CD8-positive, alpha-beta memory T cell (primary cell): ENCODE results near the gene APLP1. TPM values are rescaled to one million over a fixed set of nuclear protein-coding genes. Genes with fewer than 3 reads are reported as not detected.
"Not testable (repeated sequence)": the region's sequence is repeated elsewhere in the genome, so short reads cannot be mapped to it uniquely, and the experiment has no call there.

Experiments used
- CTCF ChIA-PET: fragments of 350-600 bp; sonication (Branson Sonifier 250); formaldehyde crosslinking; loops from one replicate; lab custom pipeline; 2021; ENCODE audit warnings: antibody characterized with exemption; lab: Charles Lee
- POLR2A ChIA-PET: fragments of 350-600 bp; sonication (Branson Sonifier 250); formaldehyde crosslinking; loops from one replicate; lab custom pipeline; 2021; ENCODE audit warnings: antibody characterized with exemption; lab: Charles Lee
- DNase-seq, 5 donors: peaks; one replicate each; pipeline versions ENCODE4 v3.0.0 to v3.0.0-alpha.2; 2020 to 2022; ENCODE audit warnings: mixed read lengths in 1 of 5
- H3K27ac ChIP-seq: one replicate; pipeline ENCODE4 v1.7.0; 2013; ENCODE audit warnings: low read depth, mild to moderate bottlenecking, low read length, moderate library complexity
- H3K27me3 ChIP-seq: 2 replicates; pipeline ENCODE4 v1.7.0; 2013; ENCODE audit warnings: low read length, mild to moderate bottlenecking; ENCODE audit not compliant: insufficient read depth, poor library complexity, severe bottlenecking
- H3K36me3 ChIP-seq: 2 replicates; pipeline ENCODE4 v1.7.0; 2013; ENCODE audit warnings: mild to moderate bottlenecking, low read length, moderate library complexity; ENCODE audit not compliant: insufficient read depth
- H3K4me1 ChIP-seq: 2 replicates; pipeline ENCODE4 v1.7.0; 2013; ENCODE audit warnings: mild to moderate bottlenecking, low read length, moderate library complexity; ENCODE audit not compliant: insufficient read depth
- H3K4me3 ChIP-seq: 2 replicates; pipeline ENCODE4 v1.7.0; 2013; ENCODE audit warnings: mild to moderate bottlenecking, low read length
- H3K9me3 ChIP-seq: 2 replicates; pipeline ENCODE4 v1.7.0; 2013; ENCODE audit warnings: mild to moderate bottlenecking, low read length
- H3K27ac Mint-ChIP-seq, 8 donors: one replicate each; pipeline ENCODE4 v1.8.0; 2020 to 2021; ENCODE audit warnings: mixed read lengths in 8 of 8, mild to moderate bottlenecking in 6 of 8, inconsistent platforms in 3 of 8, moderate library complexity in 3 of 8
- H3K27me3 Mint-ChIP-seq, 2 donors: one replicate each; pipeline ENCODE4 v1.8.0; 2020 to 2021; ENCODE audit warnings: mixed read lengths in 2 of 2, mild to moderate bottlenecking in 1 of 2, moderate library complexity in 1 of 2
- H3K36me3 Mint-ChIP-seq, 3 donors: one replicate each; pipeline ENCODE4 v1.8.0; 2020 to 2021; ENCODE audit warnings: mixed read lengths in 3 of 3, inconsistent platforms in 1 of 3, mild to moderate bottlenecking in 1 of 3
- H3K4me1 Mint-ChIP-seq, 3 donors: one replicate each; pipeline ENCODE4 v1.8.0; 2020 to 2021; ENCODE audit warnings: mixed read lengths in 3 of 3, inconsistent platforms in 1 of 3, mild to moderate bottlenecking in 1 of 3
- H3K4me3 Mint-ChIP-seq, 7 donors: one replicate each; pipeline ENCODE4 v1.8.0; 2020 to 2021; ENCODE audit warnings: mixed read lengths in 7 of 7, mild to moderate bottlenecking in 6 of 7, moderate library complexity in 4 of 7, inconsistent platforms in 2 of 7
- H3K9me3 Mint-ChIP-seq, 5 donors: one replicate each; pipeline ENCODE4 v1.8.0; 2020 to 2022; ENCODE audit warnings: mixed read lengths in 5 of 5, mild to moderate bottlenecking in 3 of 5, moderate library complexity in 2 of 5, inconsistent platforms in 1 of 5
- polyA plus RNA-seq: library from polyadenylated mRNA; unstranded; fragments of 300-500 nt; fragmentation: Illumina TruSeq; gene quantifications from one replicate; pipeline ENCODE4 v1.2.3, GENCODE V29; 2021
- total RNA-seq, 2 experiments: library from RNA; stranded (reverse); gene quantifications; one replicate each; pipeline ENCODE4 v1.2.3, GENCODE V29; 2021

Gene APLP1
- total and polyA plus RNA-seq, 3 experiments from 2014 or later, result 0.85 to 0.86 TPM; not detected in 1

- H3K4me1 ChIP-seq, result peaks cover 58% of the 10 kb centered on the region
- Mint-ChIP-seq H3K9me3 (peaks cover 0 to 3% (median 0%) of the 10 kb centered on the region in 5 donors), H3K36me3 (peaks cover 2 to 12% (median 5%) of the 10 kb centered on the region in 3 donors), H3K4me3 (peak overlapping the region; percentile 62 to 100 (median 95)), H3K4me1 (peaks cover 45 to 62% (median 54%) of the 10 kb centered on the region in 3 donors), H3K27me3 (no peaks in the 10 kb centered on the region), H3K27ac (peak overlapping the region; percentile 78 to 99 (median 92))
- no peak overlapping the region for H3K27ac ChIP-seq
- H3K4me3 ChIP-seq, result peak overlapping the region; percentile 100
- no peaks in the 10 kb centered on the region for H3K9me3 ChIP-seq
- no peaks in the 10 kb centered on the region for H3K27me3 ChIP-seq
- POLR2A ChIA-PET, result interaction anchor here (0.5 to 2.5 kb wide), 2 partner anchors 27 to 654 kb away, joined by 3 to 16 read pairs; no protein-coding TSS in a partner anchor
- no peak for DNase-seq
- CTCF ChIA-PET, result interaction anchor here (3.2 kb wide), 1 partner anchor 26 kb away, joined by 16 read pairs; no protein-coding TSS in a partner anchor
- H3K36me3 ChIP-seq, result no peaks in the 10 kb centered on the region
These were observed 36.1 kb downstream of the APLP1 start for GRCh38 chr19:35904311-35905068.

GRCh38 chr19:35905178-35905727 is 36.9 kb downstream of the APLP1 start:
- Histone ChIP-seq H3K4me1 (peaks cover 61% of the 10 kb centered on the region), H3K4me3 (no peak overlapping the region), H3K27ac (no peak overlapping the region), H3K36me3 (no peaks in the 10 kb centered on the region), H3K9me3 (no peaks in the 10 kb centered on the region), H3K27me3 (no peaks in the 10 kb centered on the region)
- no peak for DNase-seq
- Mint-ChIP-seq H3K4me3 (peak overlapping the region in 5 of 7 donors; percentile 19 to 96 (median 41)), H3K36me3 (peaks cover 2 to 8% (median 5%) of the 10 kb centered on the region in 3 donors), H3K27me3 (no peaks in the 10 kb centered on the region), H3K9me3 (peaks cover 0 to 3% (median 0%) of the 10 kb centered on the region in 5 donors), H3K27ac (peak overlapping the region; percentile 67 to 98 (median 88)), H3K4me1 (peaks cover 45 to 62% (median 54%) of the 10 kb centered on the region in 3 donors)
- ChIA-PET POLR2A (interaction anchor here (0.5 kb wide), 1 partner anchor 654 kb away, joined by 3 read pairs; no protein-coding TSS in a partner anchor), CTCF (interaction anchor here (3.2 kb wide), 1 partner anchor 25 kb away, joined by 16 read pairs; no protein-coding TSS in a partner anchor)

GRCh38 chr19:35907377-35907745 is 39.0 kb downstream of the APLP1 start:
- Histone ChIP-seq H3K36me3 (no peaks in the 10 kb centered on the region), H3K9me3 (no peaks in the 10 kb centered on the region), H3K27me3 (no peaks in the 10 kb centered on the region), H3K4me3 (no peak overlapping the region), H3K4me1 (peaks cover 45% of the 10 kb centered on the region), H3K27ac (no peak overlapping the region)
- Mint-ChIP-seq H3K27ac (peak overlapping the region in 6 of 8 donors; percentile 41 to 97 (median 88)), H3K9me3 (peaks cover 0 to 3% (median 0%) of the 10 kb centered on the region in 5 donors), H3K27me3 (no peaks in the 10 kb centered on the region), H3K4me3 (peak overlapping the region in 5 of 7 donors; percentile 56 to 91 (median 82)), H3K36me3 (peaks cover 2 to 8% (median 5%) of the 10 kb centered on the region in 3 donors), H3K4me1 (peaks cover 33 to 46% (median 40%) of the 10 kb centered on the region in 3 donors)
- ChIA-PET POLR2A (no interaction called here), CTCF (no interaction called here)
- no peak for DNase-seq

- no peaks in the 10 kb centered on the region for H3K27me3 Mint-ChIP-seq
- H3K4me3 Mint-ChIP-seq, result peak within 1 kb of the TSS in 6 of 7 donors; percentile 47 to 91 (median 78)
- H3K27me3 ChIP-seq, result no peaks in the 10 kb centered on the region
- H3K36me3 ChIP-seq, result no peaks in the 10 kb centered on the region
- H3K4me3 ChIP-seq, result no peak within 1 kb of the TSS
- ChIA-PET POLR2A (no interaction called here), CTCF (interaction anchor here (1.4 kb wide), 1 partner anchor 51 kb away, joined by 3 read pairs; no protein-coding TSS in a partner anchor)
- H3K4me1 ChIP-seq, result peaks cover 38% of the 10 kb centered on the region
- no peak within 1 kb of the TSS for H3K27ac ChIP-seq
- H3K4me1 Mint-ChIP-seq, result peaks cover 32 to 40% (median 38%) of the 10 kb centered on the region in 3 donors
- no peaks in the 10 kb centered on the region for H3K9me3 ChIP-seq
- no peak for DNase-seq
- peak within 1 kb of the TSS in 7 of 8 donors; percentile 41 to 97 (median 87) for H3K27ac Mint-ChIP-seq
- H3K9me3 Mint-ChIP-seq, result peaks cover 0 to 3% (median 0%) of the 10 kb centered on the region in 5 donors
- H3K36me3 Mint-ChIP-seq, result peaks cover 2 to 8% (median 5%) of the 10 kb centered on the region in 3 donors
These were observed 39.7 kb downstream of the APLP1 start, which contains the start of gene TYROBP for GRCh38 chr19:35908010-35908441. TYROBP (minus strand) TSS chr19:35908295; CDS start chr19:35908228, 67 bp downstream.

GRCh38 chr19:35908973-35909683 is 40.8 kb downstream of the APLP1 start:
- Histone ChIP-seq H3K9me3 (no peaks in the 10 kb centered on the region), H3K4me3 (no peak overlapping the region), H3K27me3 (no peaks in the 10 kb centered on the region), H3K36me3 (no peaks in the 10 kb centered on the region), H3K4me1 (peaks cover 32% of the 10 kb centered on the region), H3K27ac (peak overlapping the region; percentile 47)
- DNase-seq, result no peak
- peaks cover 24 to 29% (median 29%) of the 10 kb centered on the region in 3 donors for H3K4me1 Mint-ChIP-seq
- no peaks in the 10 kb centered on the region for H3K27me3 Mint-ChIP-seq
- ChIA-PET CTCF (interaction anchor here (1.4 kb wide), 1 partner anchor 50 kb away, joined by 3 read pairs; no protein-coding TSS in a partner anchor), POLR2A (interaction anchor here (0.5 kb wide), 1 partner anchor 40 kb away, joined by 3 read pairs; no protein-coding TSS in a partner anchor)
- H3K4me3 Mint-ChIP-seq, result peak overlapping the region in 4 of 7 donors; percentile 26 to 43 (median 28)
- peaks cover 0 to 3% (median 0%) of the 10 kb centered on the region in 3 donors for H3K36me3 Mint-ChIP-seq
- H3K27ac Mint-ChIP-seq, result peak overlapping the region in 5 of 8 donors; percentile 66 to 93 (median 74)
- no peaks in the 10 kb centered on the region for H3K9me3 Mint-ChIP-seq

GRCh38 chr19:35909684-35910035 is 41.3 kb downstream of the APLP1 start:
- Histone ChIP-seq H3K4me1 (peaks cover 27% of the 10 kb centered on the region), H3K27ac (peak overlapping the region; percentile 47), H3K27me3 (no peaks in the 10 kb centered on the region), H3K4me3 (no peak overlapping the region), H3K9me3 (no peaks in the 10 kb centered on the region), H3K36me3 (no peaks in the 10 kb centered on the region)
- peak overlapping the region in 4 of 8 donors; percentile 17 to 92 (median 70) for H3K27ac Mint-ChIP-seq
- no peak for DNase-seq
- ChIA-PET POLR2A (no interaction called here), CTCF (interaction anchor here (1.4 kb wide), 1 partner anchor 49 kb away, joined by 3 read pairs; no protein-coding TSS in a partner anchor)
- peaks cover 19 to 24% (median 24%) of the 10 kb centered on the region in 3 donors for H3K4me1 Mint-ChIP-seq
- peaks cover 0 to 2% (median 0%) of the 10 kb centered on the region in 3 donors for H3K36me3 Mint-ChIP-seq
- no peaks in the 10 kb centered on the region for H3K9me3 Mint-ChIP-seq
- peak overlapping the region in 1 of 7 donors; percentile 74 for H3K4me3 Mint-ChIP-seq
- no peaks in the 10 kb centered on the region for H3K27me3 Mint-ChIP-seq

- H3K27ac ChIP-seq, H3K36me3 ChIP-seq, CTCF ChIA-PET, H3K27me3 ChIP-seq, H3K4me3 ChIP-seq, H3K27ac Mint-ChIP-seq, POLR2A ChIA-PET, H3K4me3 Mint-ChIP-seq, DNase-seq, H3K36me3 Mint-ChIP-seq, H3K9me3 ChIP-seq, H3K9me3 Mint-ChIP-seq, H3K27me3 Mint-ChIP-seq: not testable (repeated sequence)
- H3K4me1 ChIP-seq, result peaks cover 23% of the 10 kb centered on the region
- peaks cover 13 to 18% (median 17%) of the 10 kb centered on the region in 3 donors for H3K4me1 Mint-ChIP-seq
These were observed 42.0 kb downstream of the APLP1 start for GRCh38 chr19:35910355-35910754.
